GM23338 (cell line): ENCODE results near the gene EYA4.

Source experiments
- CREB1 ChIP-seq: fragments of 250-450 bp; sonication (Bioruptor Pico); IDR thresholded peaks from 2 replicates; pipeline ENCODE4 v1.5.0; 2020; ENCODE audit warnings: low read depth, mild to moderate bottlenecking, moderate library complexity
- CTCF ChIP-seq, 2 experiments: fragments of 200-600 bp in 1 of 2; sonication (generic) in 1 of 2; conservative IDR thresholded peaks; 2 replicates each; pipeline versions ENCODE4 v1.5.1 to v1.6.1; 2016 to 2017; ENCODE audit warnings: antibody characterized with exemption in 2 of 2, low read depth in 2 of 2, mild to moderate bottlenecking in 2 of 2, moderate library complexity in 1 of 2
- EZH2 ChIP-seq: fragments of 200-600 bp; sonication (generic); IDR thresholded peaks from one replicate; pipeline ENCODE4 v1.8.0; 2017; ENCODE audit warnings: antibody characterized with exemption, mild to moderate bottlenecking, low read depth; ENCODE audit not compliant: unreplicated experiment
- EZH2phosphoT487 ChIP-seq: fragments of 200-600 bp; sonication (generic); IDR thresholded peaks from one replicate; pipeline ENCODE4 v1.8.1; 2018; ENCODE audit warnings: antibody characterized with exemption; ENCODE audit not compliant: unreplicated experiment
- JUNB ChIP-seq: IDR thresholded peaks from one replicate; pipeline ENCODE4 v1.6.1; 2016; ENCODE audit warnings: antibody characterized with exemption; ENCODE audit not compliant: unreplicated experiment
- NANOG ChIP-seq: IDR thresholded peaks from 2 replicates; pipeline ENCODE4 v1.6.1; 2016; ENCODE audit warnings: antibody characterized with exemption, borderline replicate concordance
- POLR2AphosphoS5 ChIP-seq: IDR thresholded peaks from 2 replicates; pipeline ENCODE4 v1.6.1; 2016; ENCODE audit warnings: antibody characterized with exemption, low read depth
- STAT1 ChIP-seq: IDR thresholded peaks from one replicate; pipeline ENCODE4 v1.6.1; 2016; ENCODE audit warnings: antibody characterized with exemption; ENCODE audit not compliant: unreplicated experiment

GRCh38 chr6:133404728-133405127 is 163.6 kb downstream of the EYA4 start:
- no peak for TF ChIP-seq CTCF (conservative IDR thresholded peaks at IDR 0.05; ENCODE audit: low read depth in 2 of 2)
- TF ChIP-seq EZH2 = no peak
- no peak for TF ChIP-seq EZH2phosphoT487
- TF ChIP-seq POLR2AphosphoS5 = no peak
- no peak for TF ChIP-seq JUNB
- no peak for TF ChIP-seq STAT1
- TF ChIP-seq CREB1 = no peak
- no peak for TF ChIP-seq NANOG
